PFSK-1 (cell line): ENCODE data around the gene SH3RF1.

Experiments used
- FOXP2 ChIP-seq: optimal IDR thresholded peaks from 2 replicates; pipeline ENCODE3; 2011; ENCODE audit warnings: borderline replicate concordance, control low read depth, inconsistent platforms; ENCODE audit not compliant: insufficient read depth; ENCODE audit errors: extremely low read length, extremely low read depth
- POLR2AphosphoS5 ChIP-seq: IDR thresholded peaks from 2 replicates; pipeline ENCODE4 v1.6.1; 2012; ENCODE audit warnings: low read depth, mild to moderate bottlenecking, control low read depth, low read length, moderate library complexity
- REST ChIP-seq, 2 experiments: IDR thresholded peaks; 2 replicates each; pipeline versions ENCODE4 v1.6.1 to v1.8.0; 2011 to 2012; ENCODE audit warnings: low read depth in 2 of 2, low read length in 2 of 2, control low read depth in 1 of 2, inconsistent platforms in 1 of 2, mild to moderate bottlenecking in 1 of 2, moderate library complexity in 1 of 2; ENCODE audit not compliant: insufficient read depth in 1 of 2
- SIN3A ChIP-seq: IDR thresholded peaks from 2 replicates; pipeline ENCODE4 v1.6.1; 2012; ENCODE audit warnings: mild to moderate bottlenecking, low read length, moderate library complexity, borderline replicate concordance; ENCODE audit not compliant: insufficient read depth
- TAF1 ChIP-seq: IDR thresholded peaks from 2 replicates; pipeline ENCODE4 v1.6.1; 2012; ENCODE audit warnings: low read length, control low read depth, borderline replicate concordance; ENCODE audit not compliant: insufficient read depth

Gene SH3RF1

GRCh38 chr4:169047956-169048355 lies 222.8 kb downstream of the SH3RF1 start:
- no peak for TF ChIP-seq REST (IDR thresholded peaks at IDR 0.05; ENCODE audit: insufficient read depth in 1 of 2, low read depth in 2 of 2, low read length in 2 of 2)
- no peak for TF ChIP-seq TAF1
- no peak for TF ChIP-seq POLR2AphosphoS5
- no peak for TF ChIP-seq FOXP2
- TF ChIP-seq SIN3A = no peak

GRCh38 chr4:169045862-169046584 lies 224.7 kb downstream of the SH3RF1 start:
- no peak for TF ChIP-seq SIN3A
- TF ChIP-seq TAF1 = no peak
- TF ChIP-seq POLR2AphosphoS5 = no peak
- TF ChIP-seq FOXP2 = no peak
- TF ChIP-seq REST (IDR thresholded peaks at IDR 0.05; ENCODE audit: insufficient read depth in 1 of 2, low read depth in 2 of 2, low read length in 2 of 2) = no peak

DNA sequence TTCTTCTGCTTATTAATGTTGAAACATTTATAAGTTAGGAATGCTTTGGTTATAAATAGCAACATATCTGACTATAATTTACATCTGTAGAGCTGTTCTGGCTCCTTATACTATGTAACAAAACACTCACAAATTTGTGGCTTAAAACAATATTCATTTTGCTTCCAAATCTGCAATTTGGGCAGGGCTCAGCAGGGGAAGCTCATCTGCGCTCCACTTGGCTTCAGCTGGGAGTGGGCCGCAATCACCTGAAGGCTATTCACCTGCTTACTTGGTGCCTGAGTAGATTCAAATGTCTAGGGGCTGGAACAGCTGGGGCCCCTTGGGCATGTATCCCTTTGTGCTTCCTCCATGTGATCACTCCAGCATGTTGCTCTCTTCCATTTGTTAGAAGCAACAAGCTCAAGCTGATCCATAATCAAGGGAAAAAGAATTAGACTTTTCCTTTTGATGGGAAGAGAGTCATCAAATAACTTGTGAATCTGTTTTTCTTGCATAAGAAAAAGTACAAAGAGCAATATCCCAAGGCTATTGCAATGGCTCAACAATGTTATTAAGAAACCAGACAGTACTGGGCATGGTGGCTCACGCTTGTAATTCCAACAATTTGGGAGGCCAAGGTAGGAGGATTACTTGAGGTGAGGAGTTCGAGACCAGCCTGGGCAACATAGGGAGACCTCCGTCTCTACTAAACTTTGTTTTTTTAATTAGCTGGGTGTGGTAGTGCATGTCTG lies 225.9 kb downstream of the SH3RF1 start:
- no peak for TF ChIP-seq SIN3A
- no peak for TF ChIP-seq POLR2AphosphoS5
- TF ChIP-seq FOXP2 = no peak
- TF ChIP-seq TAF1 = no peak
- TF ChIP-seq REST (IDR thresholded peaks at IDR 0.05; ENCODE audit: insufficient read depth in 1 of 2, low read depth in 2 of 2, low read length in 2 of 2) = no peak
